Astrocyte (in vitro differentiated cells and primary cell): ENCODE results near the gene IQGAP1. TPM values are rescaled to one million over a fixed set of nuclear protein-coding genes. Genes with fewer than 3 reads are reported as not detected.

Source experiments
- DNase-seq: peaks from one replicate; pipeline ENCODE4 v3.0.0-alpha.2; 2010; ENCODE audit warnings: low read depth
- FAIRE-seq: peaks from 2 replicates; lab custom pipeline; 2011; peaks lifted over from hg19 to GRCh38; lab: Jason Lieb, UNC
- H2AFZ ChIP-seq: 2 replicates; pipeline ENCODE4 v1.6.0; 2012; ENCODE audit warnings: low read depth, low read length, inconsistent platforms
- H3K27ac ChIP-seq: 2 replicates; pipeline ENCODE4 v1.5.1; 2011; ENCODE audit warnings: low read depth, low read length, inconsistent platforms
- H3K27me3 ChIP-seq: 2 replicates; pipeline ENCODE4 v1.6.0; 2011; ENCODE audit warnings: low read length, inconsistent platforms; ENCODE audit not compliant: insufficient read depth
- H3K36me3 ChIP-seq: 2 replicates; pipeline ENCODE4 v1.5.1; 2011; ENCODE audit warnings: low read length, inconsistent platforms; ENCODE audit not compliant: insufficient read depth
- H3K4me1 ChIP-seq: 2 replicates; pipeline ENCODE4 v1.5.1; 2011; ENCODE audit warnings: low read length, inconsistent platforms; ENCODE audit not compliant: insufficient read depth
- H3K4me2 ChIP-seq: 2 replicates; pipeline ENCODE4 v1.6.0; 2012; ENCODE audit warnings: low read length, inconsistent platforms
- H3K4me3 ChIP-seq: 2 replicates; pipeline ENCODE4 v1.5.1; 2011; ENCODE audit warnings: low read depth, mild to moderate bottlenecking, low read length, inconsistent platforms; ENCODE audit not compliant: insufficient read depth
- H3K79me2 ChIP-seq: 2 replicates; pipeline ENCODE4 v1.6.0; 2012; ENCODE audit warnings: mild to moderate bottlenecking, low read length, inconsistent platforms; ENCODE audit not compliant: insufficient read depth
- H3K9ac ChIP-seq: 2 replicates; pipeline ENCODE4 v1.6.0; 2012; ENCODE audit warnings: mild to moderate bottlenecking, low read length, inconsistent platforms
- H3K9me3 ChIP-seq: 2 replicates; pipeline ENCODE4 v1.5.1; 2012; ENCODE audit warnings: low read depth, mild to moderate bottlenecking, low read length, inconsistent platforms; ENCODE audit not compliant: insufficient read depth
- H4K20me1 ChIP-seq: 2 replicates; pipeline ENCODE4 v1.6.0; 2012; ENCODE audit warnings: low read length, inconsistent platforms; ENCODE audit not compliant: insufficient read depth
- H3K27ac Mint-ChIP-seq: one replicate; pipeline ENCODE4 v1.8.0; 2021; ENCODE audit warnings: mild to moderate bottlenecking, mixed read lengths; ENCODE audit not compliant: unreplicated experiment
- H3K27me3 Mint-ChIP-seq: one replicate; pipeline ENCODE4 v1.8.0; 2021; ENCODE audit warnings: low read depth, mixed read lengths; ENCODE audit not compliant: unreplicated experiment
- H3K36me3 Mint-ChIP-seq: one replicate; pipeline ENCODE4 v1.8.0; 2021; ENCODE audit warnings: low read depth, mixed read lengths; ENCODE audit not compliant: unreplicated experiment
- H3K4me1 Mint-ChIP-seq: one replicate; pipeline ENCODE4 v1.8.0; 2021; ENCODE audit warnings: low read depth, mixed read lengths; ENCODE audit not compliant: unreplicated experiment
- H3K4me3 Mint-ChIP-seq: one replicate; pipeline ENCODE4 v1.8.0; 2021; ENCODE audit warnings: mild to moderate bottlenecking, moderate library complexity, mixed read lengths; ENCODE audit not compliant: unreplicated experiment
- H3K9me3 Mint-ChIP-seq: one replicate; pipeline ENCODE4 v1.8.0; 2021; ENCODE audit warnings: mild to moderate bottlenecking, mixed read lengths; ENCODE audit not compliant: unreplicated experiment
- CTCF ChIP-seq: IDR thresholded peaks from 2 replicates; pipeline ENCODE4 v1.5.1; 2011; ENCODE audit warnings: low read depth, mild to moderate bottlenecking, inconsistent platforms, low read length, moderate library complexity; ENCODE audit not compliant: insufficient read depth
- EZH2 ChIP-seq: IDR thresholded peaks from 2 replicates; pipeline ENCODE4 v1.6.1; 2012; ENCODE audit warnings: mild to moderate bottlenecking, low read length, inconsistent platforms; ENCODE audit not compliant: insufficient read depth
- total RNA-seq: library from RNA; stranded (reverse); gene quantifications from 2 replicates; pipeline ENCODE4 v1.2.1, GENCODE V29; 2021

IQGAP1 gene
- total RNA-seq, 1 donor from 2014 or later: 226 TPM

GRCh38 chr15:90437516-90437915 lies 49.5 kb downstream of the IQGAP1 start:
- no peak for DNase-seq
- Histone ChIP-seq H3K9me3 (no peaks in the 10 kb centered on the region), H2AFZ (no peak overlapping the region), H3K4me2 (no peak overlapping the region), H4K20me1 (peaks cover 39% of the 10 kb centered on the region), H3K27ac (no peak overlapping the region), H3K4me3 (no peak overlapping the region), H3K4me1 (no peaks in the 10 kb centered on the region), H3K79me2 (peaks cover 55% of the 10 kb centered on the region), H3K9ac (no peak overlapping the region), H3K27me3 (no peaks in the 10 kb centered on the region), H3K36me3 (peaks cover 32% of the 10 kb centered on the region)
- FAIRE-seq: no peak
- Mint-ChIP-seq H3K27me3 (no peaks in the 10 kb centered on the region), H3K4me1 (peaks cover 8% of the 10 kb centered on the region), H3K9me3 (no peaks in the 10 kb centered on the region), H3K36me3 (peaks cover 11% of the 10 kb centered on the region), H3K27ac (no peak overlapping the region), H3K4me3 (no peak overlapping the region)
- TF ChIP-seq EZH2 (no peak), CTCF (no peak)

GRCh38 chr15:90439946-90440345 lies 51.9 kb downstream of the IQGAP1 start:
- H3K4me1 Mint-ChIP-seq: peaks cover 3% of the 10 kb centered on the region
- no peaks in the 10 kb centered on the region for H3K9me3 Mint-ChIP-seq
- H3K79me2 ChIP-seq: peaks cover 38% of the 10 kb centered on the region
- no peak overlapping the region for H2AFZ ChIP-seq
- H3K4me2 ChIP-seq: no peak overlapping the region
- peaks cover 17% of the 10 kb centered on the region for H3K36me3 Mint-ChIP-seq
- H3K27ac Mint-ChIP-seq: no peak overlapping the region
- H3K27ac ChIP-seq: no peak overlapping the region
- H3K27me3 Mint-ChIP-seq: no peaks in the 10 kb centered on the region
- TF ChIP-seq CTCF (no peak), EZH2 (no peak)
- no peaks in the 10 kb centered on the region for H3K4me1 ChIP-seq
- no peaks in the 10 kb centered on the region for H3K27me3 ChIP-seq
- H3K36me3 ChIP-seq: peaks cover 29% of the 10 kb centered on the region
- peaks cover 29% of the 10 kb centered on the region for H4K20me1 ChIP-seq
- DNase-seq (no peak), FAIRE-seq (no peak)
- no peak overlapping the region for H3K4me3 ChIP-seq
- H3K4me3 Mint-ChIP-seq: no peak overlapping the region
- H3K9me3 ChIP-seq: no peaks in the 10 kb centered on the region
- H3K9ac ChIP-seq: no peak overlapping the region

GRCh38 chr15:90441027-90441426 lies 53.0 kb downstream of the IQGAP1 start:
- Histone ChIP-seq H3K4me2 (no peak overlapping the region), H4K20me1 (peaks cover 18% of the 10 kb centered on the region), H3K27me3 (no peaks in the 10 kb centered on the region), H3K4me3 (no peak overlapping the region), H2AFZ (no peak overlapping the region), H3K9ac (no peak overlapping the region), H3K36me3 (peaks cover 31% of the 10 kb centered on the region), H3K27ac (no peak overlapping the region), H3K79me2 (peaks cover 27% of the 10 kb centered on the region), H3K4me1 (no peaks in the 10 kb centered on the region), H3K9me3 (no peaks in the 10 kb centered on the region)
- no peak for DNase-seq
- H3K36me3 Mint-ChIP-seq: peaks cover 17% of the 10 kb centered on the region
- peaks cover 3% of the 10 kb centered on the region for H3K4me1 Mint-ChIP-seq
- H3K9me3 Mint-ChIP-seq: no peaks in the 10 kb centered on the region
- no peak overlapping the region for H3K27ac Mint-ChIP-seq
- FAIRE-seq: no peak
- TF ChIP-seq CTCF (no peak), EZH2 (no peak)
- H3K4me3 Mint-ChIP-seq: no peak overlapping the region
- no peaks in the 10 kb centered on the region for H3K27me3 Mint-ChIP-seq
